WTC11 (cell line): ENCODE results near the gene HCST.

ENCODE experiments used
- ATF3 ChIP-seq: sonication (generic); formaldehyde crosslinking; conservative IDR thresholded peaks from 2 replicates; pipeline ENCODE4 v1.8.1; 2022; ENCODE audit warnings: mild to moderate bottlenecking, missing genetic modification reagents
- CBFB ChIP-seq: sonication (generic); formaldehyde crosslinking; IDR thresholded peaks from 2 replicates; pipeline ENCODE4 v1.8.1; 2022; ENCODE audit warnings: mild to moderate bottlenecking, low read depth, missing genetic modification reagents
- CTCF ChIP-seq: fragments of 200-600 bp; IDR thresholded peaks from 2 replicates; pipeline ENCODE4 v1.8.0; 2022; ENCODE audit warnings: antibody characterized with exemption
- E2F1 ChIP-seq: sonication (generic); formaldehyde crosslinking; IDR thresholded peaks from 2 replicates; pipeline ENCODE4 v1.8.0; 2022; ENCODE audit warnings: mild to moderate bottlenecking, missing genetic modification reagents
- ELF4 ChIP-seq: sonication (generic); formaldehyde crosslinking; IDR thresholded peaks from 2 replicates; pipeline ENCODE4 v1.8.1; 2022; ENCODE audit warnings: low read depth, mild to moderate bottlenecking, moderate library complexity, missing genetic modification reagents
- ESRRA ChIP-seq: sonication (generic); formaldehyde crosslinking; IDR thresholded peaks from 2 replicates; pipeline ENCODE4 v1.8.1; 2022; ENCODE audit warnings: mild to moderate bottlenecking, missing genetic modification reagents, borderline replicate concordance
- IRF1 ChIP-seq: sonication (generic); formaldehyde crosslinking; IDR thresholded peaks from 2 replicates; pipeline ENCODE4 v1.8.0; 2023; ENCODE audit warnings: missing genetic modification reagents
- RORB ChIP-seq: fragments of 250-450 bp; sonication (Bioruptor Pico); IDR thresholded peaks from 2 replicates; pipeline ENCODE4 v1.9.0; 2021; ENCODE audit warnings: mild to moderate bottlenecking
- SMAD4 ChIP-seq: sonication (generic); formaldehyde crosslinking; IDR thresholded peaks from 2 replicates; pipeline ENCODE4 v1.8.0; 2022; ENCODE audit warnings: mild to moderate bottlenecking, missing genetic modification reagents
- ZBTB43 ChIP-seq: sonication (generic); formaldehyde crosslinking; IDR thresholded peaks from 2 replicates; pipeline ENCODE4 v1.8.1; 2023; ENCODE audit warnings: mild to moderate bottlenecking, missing genetic modification reagents
- ZMAT4 ChIP-seq: fragments of 250-450 bp; sonication (Bioruptor Pico); IDR thresholded peaks from 2 replicates; pipeline ENCODE4 v1.9.0; 2021; ENCODE audit warnings: mild to moderate bottlenecking
- ZNF121 ChIP-seq: sonication (generic); formaldehyde crosslinking; IDR thresholded peaks from 2 replicates; pipeline ENCODE4 v1.8.0; 2023; ENCODE audit warnings: missing genetic modification reagents
- ZNF138 ChIP-seq: sonication (generic); formaldehyde crosslinking; conservative IDR thresholded peaks from 2 replicates; pipeline ENCODE4 v1.8.1; 2022; ENCODE audit warnings: mild to moderate bottlenecking, moderate library complexity, missing genetic modification reagents

GRCh38 chr19:35869327-35870123 lies 32.8 kb upstream of the HCST start:
- TF ChIP-seq ESRRA (CRISPR knock-in tag) = no peak
- TF ChIP-seq CTCF = no peak
- no peak for TF ChIP-seq IRF1
- no peak for TF ChIP-seq ZBTB43 (CRISPR knock-in tag)
- no peak for TF ChIP-seq ZMAT4 (CRISPR knock-in tag)
- TF ChIP-seq ATF3 (CRISPR knock-in tag) = no peak
- TF ChIP-seq RORB (CRISPR knock-in tag) = no peak
- no peak for TF ChIP-seq CBFB (CRISPR knock-in tag)
- no peak for TF ChIP-seq SMAD4 (CRISPR knock-in tag)
- TF ChIP-seq E2F1 (CRISPR knock-in tag) = no peak
- TF ChIP-seq ZNF138 = no peak
- TF ChIP-seq ZNF121 (CRISPR knock-in tag) = no peak
- no peak for TF ChIP-seq ELF4 (CRISPR knock-in tag)
